IPS DF 19.7 (cell line): ENCODE measurements around the gene SIAH2.
A peak's percentile ranks its signal among the peaks of the same experiment; 100 is the strongest.

Source experiments
- DNase-seq: peaks from one replicate; pipeline ENCODE4 v3.0.0-alpha.2; 2013; ENCODE audit warnings: low read depth, low spot score

The SIAH2 gene

GRCh38 chr3:150733936-150734794 is 28.8 kb downstream of the SIAH2 start:
- DNase-seq = no peak

- DNase-seq = no peak
Observed at GRCh38 chr3:150733373-150733935, 29.5 kb downstream of the SIAH2 start.

- no peak for DNase-seq
Observed at GRCh38 chr3:150729682-150730360, 33.1 kb downstream of the SIAH2 start.

- no peak for DNase-seq
Observed at GRCh38 chr3:150727653-150728502, 35.1 kb downstream of the SIAH2 start.

GRCh38 chr3:150725548-150725947 is 37.4 kb downstream of the SIAH2 start:
- DNase-seq = no peak

GRCh38 chr3:150723946-150724345 is 39.0 kb downstream of the SIAH2 start:
- no peak for DNase-seq

- DNase-seq = no peak
Observed at GRCh38 chr3:150722267-150722666, 40.7 kb downstream of the SIAH2 start.

GRCh38 chr3:150721285-150722130 is 41.5 kb downstream of the SIAH2 start:
- no peak for DNase-seq

- DNase-seq = no peak
Observed at GRCh38 chr3:150720444-150720843, 42.5 kb downstream of the SIAH2 start.

- DNase-seq = no peak
Observed at GRCh38 chr3:150710097-150710496, 52.9 kb downstream of the SIAH2 start.

- DNase-seq = peak; percentile 61
Observed at GRCh38 chr3:150703756-150704344, 59.1 kb downstream of the SIAH2 start, which contains the start of gene ERICH6. Gene ERICH6 (minus strand): TSS chr3:150703920. CDS start chr3:150703898, 22 bp downstream.

GRCh38 chr3:150703299-150703755 is 59.6 kb downstream of the SIAH2 start:
- DNase-seq = no peak

GRCh38 chr3:150699068-150699639 is 63.8 kb downstream of the SIAH2 start:
- DNase-seq = no peak

- DNase-seq = no peak
Observed at GRCh38 chr3:150697646-150698045, 65.3 kb downstream of the SIAH2 start.

- DNase-seq = no peak
Observed at GRCh38 chr3:150691414-150692040, 71.4 kb downstream of the SIAH2 start.
